NCI-H345 (cell line): ENCODE data around the gene PHLPP2.

Source experiments
- DNase-seq: peaks from one replicate; lab custom pipeline; 2025; lab: John Stamatoyannopoulos, UW

The PHLPP2 gene

GRCh38 chr16:71724320-71724751, at the start of gene PHLPP2:
PHLPP2 (minus strand) TSS chr16:71724701; CDS start chr16:71714795, 9,906 bp downstream.
- DNase-seq: no peak

DNA sequence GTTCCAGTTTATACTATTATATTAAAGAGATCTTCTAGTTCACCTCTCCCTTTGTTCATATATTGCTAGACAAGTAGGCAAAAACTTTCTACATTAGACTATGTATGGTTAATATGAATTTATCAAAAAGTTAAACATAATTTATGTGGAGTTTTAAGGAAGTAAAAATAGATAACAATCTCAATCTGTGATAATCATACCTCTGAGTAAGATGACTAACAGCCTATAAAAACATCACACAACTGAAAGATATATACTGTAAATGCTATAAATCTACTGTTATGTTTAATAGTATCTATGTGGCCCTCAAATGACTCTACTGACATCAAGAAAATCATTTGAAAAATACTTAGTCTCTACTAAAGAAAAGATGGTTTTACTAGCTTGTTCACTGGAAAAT, 47.1 kb upstream of the PHLPP2 start:
- DNase-seq: no peak

DNA sequence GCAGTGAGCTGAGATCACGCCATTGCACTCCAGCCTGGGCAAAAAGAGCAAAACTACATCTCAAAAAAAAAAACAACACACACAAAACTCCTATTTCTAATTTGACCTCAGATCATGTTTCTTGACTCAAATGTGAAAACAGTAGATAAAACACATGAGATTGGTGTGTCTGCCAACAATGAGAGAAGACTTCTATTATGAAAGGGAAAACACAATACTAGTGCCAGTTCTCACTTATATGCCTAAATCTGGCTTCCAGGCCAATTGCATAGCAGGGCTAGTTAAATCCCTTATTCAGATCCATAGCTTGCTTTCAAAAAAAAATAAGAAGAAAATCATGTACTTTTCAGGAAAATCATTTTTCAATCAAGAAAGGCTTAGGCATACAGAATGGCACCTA, 44.7 kb upstream of the PHLPP2 start:
- no peak for DNase-seq

DNA sequence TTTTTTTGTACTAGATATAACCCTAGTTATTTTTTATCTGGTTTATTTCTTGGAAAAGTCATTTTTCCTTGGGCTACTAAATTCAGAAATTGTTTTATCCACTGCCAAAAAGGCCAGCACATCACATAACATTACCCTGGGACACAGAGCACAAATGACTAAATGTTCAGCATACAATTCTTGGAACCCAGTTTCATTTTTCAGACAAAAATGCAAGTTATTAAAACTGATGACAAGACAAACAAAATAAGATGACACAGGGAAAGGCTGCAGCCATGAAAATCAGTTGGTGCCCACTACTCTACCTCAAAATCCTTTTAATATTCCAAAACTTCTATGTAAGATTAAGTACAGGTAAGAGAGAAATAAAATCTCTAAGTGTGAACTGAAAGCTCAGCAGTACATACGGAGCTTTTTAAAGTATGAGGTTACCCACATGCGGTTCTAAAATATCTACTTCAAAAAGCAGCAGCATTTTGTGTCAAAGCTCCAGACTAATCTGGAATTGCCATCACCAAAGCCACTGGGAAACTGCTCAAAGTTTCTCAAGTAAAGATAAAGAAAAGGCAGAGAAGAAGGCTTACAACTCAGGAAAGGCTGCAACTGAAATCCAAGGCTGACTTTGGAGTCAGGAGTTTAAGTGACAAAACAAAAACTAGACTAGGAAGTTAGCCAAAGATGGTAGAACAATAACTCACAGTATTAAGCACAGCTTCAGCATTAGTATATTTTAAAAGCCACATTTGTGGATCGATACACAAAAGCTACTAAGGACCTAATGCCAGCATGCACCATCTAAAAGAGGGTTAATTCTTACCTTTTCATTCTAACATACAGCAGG, 42.8 kb upstream of the PHLPP2 start:
- no peak for DNase-seq

- no peak for DNase-seq
Measured at GRCh38 chr16:71762186-71762585, 37.7 kb upstream of the PHLPP2 start.

DNA sequence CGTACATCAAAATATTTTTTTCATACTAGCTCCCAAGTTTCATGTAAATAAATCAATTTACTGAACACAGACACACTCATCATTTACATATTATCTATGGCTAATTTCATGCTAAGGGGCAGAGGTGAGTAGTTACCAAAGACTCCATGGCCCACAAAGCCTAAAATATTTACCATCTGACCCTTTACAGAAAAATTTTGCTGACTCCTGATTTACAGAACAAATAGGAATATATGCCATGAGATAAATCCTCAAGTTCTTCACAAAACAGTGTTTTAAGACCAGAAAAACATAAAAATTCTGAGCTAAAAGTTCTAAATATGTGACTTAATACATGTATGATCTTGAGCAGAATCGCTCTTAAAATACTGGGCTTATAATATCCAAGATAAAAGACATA, 36.6 kb upstream of the PHLPP2 start:
- no peak for DNase-seq

DNA sequence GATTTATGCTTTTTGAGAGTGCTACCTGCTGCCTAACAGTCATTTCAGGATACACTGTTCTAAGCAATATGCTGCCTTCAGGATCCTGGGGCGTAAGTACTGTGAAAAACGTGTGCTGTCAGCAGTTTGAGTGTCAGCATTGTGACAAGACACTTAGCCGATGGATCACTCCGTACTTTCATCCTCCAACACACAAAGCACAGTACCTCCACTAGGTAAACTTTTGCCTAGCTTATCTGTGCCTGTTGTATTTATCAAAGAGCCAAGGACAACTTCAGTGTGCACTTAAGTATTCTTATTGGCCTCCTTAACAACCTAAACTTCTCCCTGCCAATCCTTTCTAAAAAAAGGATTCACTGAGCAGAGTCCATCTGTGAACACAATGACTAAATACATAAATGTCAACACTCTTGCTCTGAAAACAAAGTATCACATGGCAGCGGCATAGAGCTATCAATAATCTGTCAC, 33.8 kb upstream of the PHLPP2 start:
- DNase-seq: no peak

DNA sequence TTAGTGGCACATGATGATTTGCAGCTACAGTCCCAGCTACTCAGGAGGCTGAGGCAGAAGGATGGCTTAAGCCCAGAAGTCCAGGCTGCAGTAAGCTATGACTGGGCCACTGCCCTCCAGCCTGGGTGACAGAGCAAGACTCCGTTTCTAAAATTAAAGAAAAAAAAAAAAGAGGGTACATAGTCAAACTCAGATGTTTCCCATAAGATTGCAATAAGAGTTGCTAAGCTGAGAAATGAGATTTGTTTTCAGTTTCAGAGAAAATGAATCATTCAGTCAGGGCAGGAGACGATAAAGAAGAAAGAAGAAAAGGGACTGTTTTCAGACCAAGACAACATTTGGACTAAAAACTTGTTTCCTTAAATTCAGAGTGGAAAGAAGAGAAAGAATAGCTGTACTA, 30.2 kb upstream of the PHLPP2 start:
- no peak for DNase-seq

DNA sequence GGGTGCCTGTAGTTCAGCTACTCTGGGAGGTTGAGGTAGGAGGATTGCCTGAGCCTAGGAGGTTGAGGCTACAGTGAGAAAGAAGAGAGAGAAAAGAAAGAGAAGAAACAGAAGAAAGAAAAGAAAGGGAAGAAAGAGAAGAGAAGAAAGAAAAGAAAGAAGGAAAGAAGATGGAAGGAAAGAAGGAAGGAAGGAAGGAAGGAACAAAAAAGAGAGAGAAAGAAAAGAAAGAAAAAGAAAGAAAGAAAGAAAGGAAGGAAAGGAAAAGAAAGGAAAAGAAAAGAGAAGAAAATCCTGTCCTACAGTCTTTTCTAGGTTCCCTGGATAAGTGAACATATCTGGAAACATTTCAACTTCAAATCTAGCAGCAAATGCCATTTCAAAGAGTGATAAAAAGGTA, 29.6 kb upstream of the PHLPP2 start:
- no peak for DNase-seq

DNA sequence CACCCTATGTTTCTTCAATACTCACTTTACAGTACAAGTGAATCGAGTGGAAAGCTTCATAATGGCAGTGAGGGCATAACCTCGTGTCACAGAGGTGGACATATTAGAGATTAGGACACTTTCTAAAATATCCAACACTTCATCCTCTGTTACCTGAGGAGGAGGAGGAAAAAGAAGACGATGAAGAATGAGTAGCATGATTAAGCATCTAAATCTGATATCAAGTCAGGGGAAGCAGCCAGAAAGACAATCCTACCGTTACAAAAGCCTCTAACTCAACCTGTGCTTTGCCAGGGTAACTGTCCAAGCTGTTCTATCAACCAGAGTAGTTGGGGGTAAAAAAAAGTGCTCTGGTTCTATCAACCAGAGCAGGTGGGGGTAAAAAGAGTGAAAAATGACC, 23.7 kb upstream of the PHLPP2 start:
- DNase-seq: no peak

- peak; percentile 8 for DNase-seq
Measured at GRCh38 chr16:71746442-71747046, 22.0 kb upstream of the PHLPP2 start.

DNA sequence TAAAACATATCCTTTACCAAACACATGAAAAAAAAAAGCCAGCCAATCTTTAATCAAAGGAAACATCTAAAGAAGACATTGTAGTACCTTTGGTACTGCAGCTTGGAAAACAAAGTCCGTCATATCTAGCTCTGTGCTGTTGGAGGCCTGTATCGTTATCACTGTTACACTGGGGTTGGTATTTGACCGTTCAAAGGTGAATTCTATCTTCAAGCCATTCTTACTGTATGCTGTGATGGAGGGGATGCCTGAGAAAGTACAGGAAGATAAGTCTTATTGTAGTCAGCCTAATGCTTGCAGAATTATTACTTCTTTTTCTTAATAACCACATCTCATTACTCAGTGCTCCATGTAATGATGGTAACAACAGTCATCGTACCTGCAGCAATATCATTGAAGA, 14.4 kb upstream of the PHLPP2 start:
- no peak for DNase-seq

DNA sequence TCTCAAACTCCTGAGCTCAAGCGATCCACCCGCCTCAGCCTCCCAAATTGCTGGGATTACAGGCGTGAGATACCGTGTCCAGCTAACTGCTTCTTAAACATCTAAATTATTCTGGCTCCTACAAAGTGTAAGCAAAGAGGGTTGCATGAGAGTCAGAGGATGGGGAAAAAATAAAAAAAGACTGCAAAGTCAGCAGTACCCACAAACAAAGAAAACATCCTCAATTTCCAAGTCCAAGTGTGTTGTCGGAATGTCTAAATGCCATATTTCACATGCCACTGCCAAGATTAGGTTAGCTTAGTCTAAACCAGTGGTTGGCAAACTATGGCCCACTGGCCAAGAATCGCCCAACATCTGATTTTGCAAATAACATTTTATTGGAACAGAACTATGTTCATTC, 13.0 kb upstream of the PHLPP2 start:
- no peak for DNase-seq

DNA sequence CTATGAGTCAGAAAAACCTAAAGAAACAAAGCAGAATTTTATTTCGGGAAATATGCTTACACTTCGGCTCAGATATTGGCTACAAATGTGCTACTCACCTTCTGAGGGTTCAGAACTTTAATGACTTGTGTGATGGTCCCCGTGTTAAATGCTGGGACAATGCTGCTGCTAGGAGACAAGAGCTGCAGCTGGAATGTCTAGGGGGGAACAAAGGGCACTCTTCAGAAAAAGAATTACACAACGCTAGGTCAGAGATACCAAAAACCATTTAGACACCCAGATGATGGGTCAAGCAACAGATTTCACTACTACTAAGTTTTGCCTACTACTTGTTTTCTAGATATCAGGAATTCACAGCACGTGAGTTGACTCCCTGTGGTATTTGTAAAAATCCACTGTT, 10.0 kb upstream of the PHLPP2 start:
- no peak for DNase-seq

- DNase-seq: no peak
Measured at GRCh38 chr16:71732587-71732986, 8.1 kb upstream of the PHLPP2 start.

GRCh38 chr16:71727551-71728324, 3.2 kb upstream of the PHLPP2 start:
- DNase-seq: no peak

DNA sequence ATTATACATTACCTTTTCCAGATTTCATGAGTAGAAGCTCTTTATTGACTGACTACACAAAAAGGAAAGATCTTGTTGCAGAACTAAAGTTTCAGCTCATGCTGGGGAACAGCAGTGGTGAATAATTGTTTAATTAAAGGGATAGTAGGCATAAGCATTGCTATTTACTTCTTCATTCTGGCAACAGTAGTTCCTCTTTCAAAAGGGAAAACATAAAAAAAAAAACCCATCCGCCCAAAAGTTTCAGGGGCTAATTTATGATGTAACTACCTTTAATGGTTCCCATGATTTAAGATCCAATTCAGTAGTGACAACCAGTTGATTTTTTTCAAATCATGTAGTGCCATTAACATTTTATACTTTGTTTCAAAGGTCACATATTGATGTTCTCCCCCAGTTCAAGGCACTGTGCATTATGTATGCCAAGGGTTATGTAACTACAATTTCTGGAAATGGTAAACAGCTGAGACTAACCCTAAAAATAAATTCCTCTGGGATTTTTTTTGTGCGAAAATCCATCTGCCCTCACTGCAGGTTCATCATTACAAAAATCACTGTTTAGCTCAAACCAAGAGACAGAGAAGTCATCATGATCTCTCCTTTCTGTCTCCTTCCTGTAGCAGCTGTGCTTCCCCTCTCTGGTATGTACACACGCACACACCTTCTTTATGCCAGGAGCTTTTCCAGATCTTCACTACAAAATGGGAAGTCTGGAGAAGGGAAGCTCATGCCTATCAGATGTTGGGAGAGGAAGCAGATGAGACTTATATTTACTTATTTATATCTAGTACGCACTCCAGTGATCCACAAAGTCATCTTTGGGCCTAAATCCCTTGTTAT, 2.2 kb upstream of the PHLPP2 start:
- no peak for DNase-seq

GRCh38 chr16:71723537-71724319, 773 bp downstream of the PHLPP2 start:
- DNase-seq: peak; percentile 77

DNA sequence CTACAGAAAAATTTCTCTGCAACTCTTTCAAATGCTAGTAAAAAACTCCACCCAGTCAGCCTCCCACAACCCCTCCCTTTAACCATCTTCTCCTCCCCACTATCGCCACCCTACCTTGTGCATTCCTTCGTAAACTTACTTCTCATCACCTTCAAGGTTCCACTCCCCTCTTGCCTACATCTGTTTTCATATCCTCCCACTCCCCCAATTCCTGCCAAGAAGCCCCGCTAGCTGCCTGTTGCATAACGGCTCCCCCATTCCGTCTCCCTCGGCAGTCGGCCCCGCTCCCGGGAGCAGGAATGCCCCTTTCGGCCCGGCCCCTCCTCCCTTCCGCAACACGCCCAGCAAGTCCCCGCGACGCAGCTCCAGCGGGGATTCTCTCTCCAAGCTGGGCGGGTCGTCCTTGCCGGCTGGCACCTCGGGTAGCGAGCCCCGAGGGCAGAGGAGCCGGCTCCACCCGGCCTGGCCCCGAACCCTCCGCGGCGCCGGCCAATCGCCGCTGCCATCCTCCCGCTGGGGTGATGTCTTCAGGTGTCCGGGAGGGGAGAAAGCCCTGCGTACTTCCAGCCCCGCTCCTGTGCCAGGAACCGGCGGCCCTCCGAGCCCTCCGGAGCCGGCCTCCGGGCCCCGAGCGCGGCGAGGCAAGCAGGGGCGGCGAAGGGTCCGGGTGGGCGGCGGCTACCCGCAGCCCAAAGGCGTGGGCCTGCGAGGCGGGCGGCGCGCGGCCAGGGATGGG, 1.5 kb downstream of the PHLPP2 start:
- peak; percentile 57 for DNase-seq

DNA sequence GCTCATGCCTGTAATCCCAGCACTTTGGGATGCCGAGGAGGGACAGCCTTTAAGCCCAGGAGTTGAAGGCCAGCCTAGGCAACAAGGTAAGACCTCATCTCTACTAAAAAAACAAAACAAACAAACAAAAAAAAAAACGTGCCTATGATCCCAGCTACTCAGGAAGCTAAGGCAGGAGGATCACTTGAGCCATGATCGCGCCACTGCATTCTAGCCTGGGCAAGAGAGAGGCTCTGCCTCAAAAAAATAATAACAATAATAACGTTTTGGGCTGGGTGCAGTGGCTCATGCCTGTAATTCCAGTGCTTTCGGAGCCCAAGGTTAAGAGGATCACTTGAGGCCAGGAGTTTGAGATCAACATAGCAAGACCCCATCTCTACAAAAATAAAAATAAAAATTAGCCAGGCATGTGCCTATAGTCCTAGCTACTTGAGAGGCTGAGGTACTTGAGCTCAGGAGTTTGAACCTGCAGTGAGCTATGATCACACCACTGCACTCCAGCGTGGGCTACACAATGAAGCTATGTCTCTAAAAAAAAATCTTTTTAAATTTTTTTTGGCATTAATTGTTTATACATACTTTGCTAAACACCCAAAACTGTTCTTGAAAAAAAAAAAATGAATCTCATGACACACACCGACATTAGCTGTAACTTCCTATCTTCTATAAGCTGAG, 3.3 kb downstream of the PHLPP2 start:
- no peak for DNase-seq
